ENCODE data around the gene HPCAL1. TPM values are rescaled to one million over a fixed set of nuclear protein-coding genes. Genes with fewer than 3 reads are reported as not detected.

The HPCAL1 gene
- total RNA-seq, 4 donors from 2014 or later, result 29.0 to 56.7 (median 34.5) TPM

DNA sequence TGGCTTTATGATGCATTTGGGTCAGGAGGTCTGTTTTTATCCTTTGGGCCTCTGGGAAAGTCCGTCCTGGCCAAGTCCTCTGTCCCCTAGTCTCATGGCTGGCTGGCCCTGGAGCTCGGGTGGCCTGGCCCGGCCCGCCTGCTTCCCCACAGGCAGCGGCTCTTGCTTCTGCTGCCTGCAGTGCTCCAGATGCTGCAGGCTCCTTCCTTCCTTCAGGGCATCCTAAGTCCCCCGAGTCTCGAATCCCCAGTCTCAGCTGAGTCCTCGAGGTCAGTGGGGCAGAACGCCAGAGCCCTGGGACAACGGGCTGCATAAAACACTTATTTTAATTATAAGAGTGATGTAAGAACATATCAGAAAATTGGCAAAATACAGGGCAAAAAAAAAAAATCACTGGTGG, 71.2 kb downstream of the HPCAL1 start:
- TF ChIP-seq POLR2A (IDR thresholded peaks at IDR 0.05), result no peak
- no peak for TF ChIP-seq EP300 (IDR thresholded peaks at IDR 0.05)
- TF ChIP-seq, protein P1, sequence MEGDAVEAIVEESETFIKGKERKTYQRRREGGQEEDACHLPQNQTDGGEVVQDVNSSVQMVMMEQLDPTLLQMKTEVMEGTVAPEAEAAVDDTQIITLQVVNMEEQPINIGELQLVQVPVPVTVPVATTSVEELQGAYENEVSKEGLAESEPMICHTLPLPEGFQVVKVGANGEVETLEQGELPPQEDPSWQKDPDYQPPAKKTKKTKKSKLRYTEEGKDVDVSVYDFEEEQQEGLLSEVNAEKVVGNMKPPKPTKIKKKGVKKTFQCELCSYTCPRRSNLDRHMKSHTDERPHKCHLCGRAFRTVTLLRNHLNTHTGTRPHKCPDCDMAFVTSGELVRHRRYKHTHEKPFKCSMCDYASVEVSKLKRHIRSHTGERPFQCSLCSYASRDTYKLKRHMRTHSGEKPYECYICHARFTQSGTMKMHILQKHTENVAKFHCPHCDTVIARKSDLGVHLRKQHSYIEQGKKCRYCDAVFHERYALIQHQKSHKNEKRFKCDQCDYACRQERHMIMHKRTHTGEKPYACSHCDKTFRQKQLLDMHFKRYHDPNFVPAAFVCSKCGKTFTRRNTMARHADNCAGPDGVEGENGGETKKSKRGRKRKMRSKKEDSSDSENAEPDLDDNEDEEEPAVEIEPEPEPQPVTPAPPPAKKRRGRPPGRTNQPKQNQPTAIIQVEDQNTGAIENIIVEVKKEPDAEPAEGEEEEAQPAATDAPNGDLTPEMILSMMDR (IDR thresholded peaks at IDR 0.05), result no peak
- Histone ChIP-seq H3K36me3 (no peaks in the 10 kb centered on the region), H3K9me3 (no peaks in the 10 kb centered on the region), H3K27me3 (no peaks in the 10 kb centered on the region), H3K4me3 (no peak overlapping the region), H3K4me1 (peaks cover 0 to 23% (median 14%) of the 10 kb centered on the region in 4 donors), H3K27ac (no peak overlapping the region)
- 73 to 83% methylated on average over 6 to 10 of the region's 10 CpGs for WGBS, 2 donors
- DNase-seq (ENCODE audit: low spot score in 2 of 2), result no peak

DNA sequence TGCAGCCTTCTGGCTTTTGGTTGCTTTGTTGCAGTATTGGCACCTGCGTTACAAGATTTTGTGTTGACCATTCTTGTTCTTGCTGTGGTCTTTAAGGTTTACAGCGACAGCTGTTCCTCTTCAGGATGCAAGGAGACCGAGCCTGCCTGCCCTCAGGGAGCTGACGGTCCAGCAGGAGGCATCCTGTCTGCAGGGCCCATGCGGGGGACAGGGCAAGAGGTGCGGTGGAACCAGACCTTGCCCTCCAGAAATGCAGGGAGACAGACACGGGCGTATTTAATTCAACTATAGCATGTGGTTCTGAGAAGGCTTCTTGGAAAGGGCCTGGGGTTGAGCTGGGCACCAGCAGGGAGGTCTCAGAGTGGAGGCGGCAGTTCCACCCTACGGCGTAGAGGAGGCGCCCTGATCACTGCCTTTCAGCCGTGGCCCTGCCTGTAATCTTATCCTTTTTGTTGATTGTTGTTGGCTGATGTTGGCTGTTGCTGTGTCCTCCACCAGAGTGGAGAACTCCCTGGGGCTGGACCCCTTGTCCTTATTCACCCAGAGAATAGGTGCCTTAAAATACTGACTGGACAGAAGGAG, 71.7 kb downstream of the HPCAL1 start:
- Histone ChIP-seq H3K27me3 (no peaks in the 10 kb centered on the region), H3K36me3 (no peaks in the 10 kb centered on the region), H3K9me3 (no peaks in the 10 kb centered on the region), H3K27ac (no peak overlapping the region), H3K4me1 (peaks cover 0 to 25% (median 15%) of the 10 kb centered on the region in 4 donors), H3K4me3 (no peak overlapping the region)
- 87 to 93% methylated on average over 13 of the region's 13 CpGs for WGBS, 2 donors
- TF ChIP-seq, protein P1 (IDR thresholded peaks at IDR 0.05), result no peak
- no peak for TF ChIP-seq POLR2A (IDR thresholded peaks at IDR 0.05)
- TF ChIP-seq EP300 (IDR thresholded peaks at IDR 0.05), result no peak
- DNase-seq (ENCODE audit: low spot score in 2 of 2), result no peak

DNA sequence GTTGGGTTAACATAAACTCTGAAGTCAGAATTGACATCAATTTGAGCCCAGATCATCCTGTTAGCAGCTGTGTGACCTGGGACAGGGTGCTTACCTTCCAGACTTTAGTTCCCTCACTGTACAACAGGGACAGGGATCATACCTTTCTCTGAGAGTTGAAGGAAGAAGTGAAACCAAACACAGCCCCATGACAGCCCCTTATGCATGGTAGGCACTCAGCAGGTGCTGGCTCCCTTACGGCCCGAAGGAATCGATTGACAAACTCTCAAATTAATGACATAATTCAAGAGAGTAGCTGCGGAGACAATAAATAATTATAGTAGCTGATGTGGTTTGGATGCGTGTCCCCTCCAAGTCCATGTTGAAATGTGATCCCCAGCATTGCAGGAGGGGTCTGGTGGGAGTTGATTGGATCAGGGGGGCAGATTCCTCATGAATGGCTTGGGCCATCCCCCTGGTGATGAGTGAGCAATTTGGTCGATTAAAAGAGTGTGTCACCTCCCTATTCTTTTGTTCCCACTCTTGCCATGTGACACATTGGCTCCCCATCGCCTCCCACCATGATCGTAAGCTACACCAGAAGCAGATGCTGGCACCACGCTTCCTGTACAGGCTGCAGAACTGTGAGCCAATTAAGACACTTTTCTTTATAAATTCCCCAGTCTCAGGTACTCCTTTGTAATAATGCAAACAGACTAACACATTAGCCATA, 73.0 kb downstream of the HPCAL1 start:
- Histone ChIP-seq H3K27ac (no peak overlapping the region), H3K4me3 (no peak overlapping the region), H3K9me3 (no peaks in the 10 kb centered on the region), H3K36me3 (no peaks in the 10 kb centered on the region), H3K4me1 (peaks cover 3 to 36% (median 25%) of the 10 kb centered on the region in 4 donors), H3K27me3 (no peaks in the 10 kb centered on the region)
- DNase-seq (ENCODE audit: low spot score in 2 of 2), result no peak
- TF ChIP-seq POLR2A (IDR thresholded peaks at IDR 0.05) (no peak), EP300 (IDR thresholded peaks at IDR 0.05) (no peak)
- TF ChIP-seq, protein P1 (IDR thresholded peaks at IDR 0.05), result no peak
- WGBS, 2 donors, result 71 to 72% methylated on average over 9 of the region's 9 CpGs

DNA sequence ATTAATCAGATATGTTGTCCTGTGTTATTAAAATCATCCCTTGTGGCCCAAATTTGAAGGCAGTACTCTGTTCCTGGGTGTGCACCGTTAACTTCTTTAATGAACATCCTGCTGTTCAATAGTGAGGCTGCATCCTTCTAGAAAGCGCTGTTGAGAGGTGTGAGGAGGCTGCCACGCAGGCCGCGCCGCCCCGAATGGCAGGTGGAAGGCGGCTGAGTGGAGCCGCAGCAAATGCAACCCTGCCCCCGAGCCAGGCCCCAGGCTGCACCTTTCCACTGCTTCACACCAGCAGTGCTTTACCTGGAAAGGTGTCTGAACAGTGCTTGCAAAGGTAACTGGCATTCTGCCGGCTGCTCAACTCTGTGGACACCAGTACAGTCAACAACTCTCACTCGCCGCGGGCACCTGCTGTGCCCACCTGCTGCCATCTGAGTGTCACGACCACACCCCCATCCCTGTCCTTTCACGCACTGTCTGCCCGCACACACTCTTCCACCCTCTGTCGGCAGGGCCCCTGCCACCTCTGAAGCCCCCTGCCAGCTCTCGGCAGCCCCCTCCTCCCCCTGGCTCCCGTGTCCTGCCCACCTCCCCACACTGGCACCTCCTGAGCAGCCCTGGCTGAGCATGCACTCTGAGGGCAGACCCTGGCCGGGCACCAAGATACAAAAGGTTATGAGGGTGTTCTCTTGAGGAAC, 74.5 kb downstream of the HPCAL1 start:
- Histone ChIP-seq H3K4me3 (no peak overlapping the region), H3K27me3 (no peaks in the 10 kb centered on the region), H3K9me3 (no peaks in the 10 kb centered on the region), H3K36me3 (no peaks in the 10 kb centered on the region), H3K4me1 (peaks cover 3 to 35% (median 22%) of the 10 kb centered on the region in 4 donors), H3K27ac (no peak overlapping the region)
- TF ChIP-seq EP300 (IDR thresholded peaks at IDR 0.05) (no peak), POLR2A (IDR thresholded peaks at IDR 0.05) (no peak)
- TF ChIP-seq, protein P1 (IDR thresholded peaks at IDR 0.05), result no peak
- no peak for DNase-seq (ENCODE audit: low spot score in 2 of 2)
- 85 to 94% methylated on average over 21 of the region's 21 CpGs for WGBS, 2 donors

DNA sequence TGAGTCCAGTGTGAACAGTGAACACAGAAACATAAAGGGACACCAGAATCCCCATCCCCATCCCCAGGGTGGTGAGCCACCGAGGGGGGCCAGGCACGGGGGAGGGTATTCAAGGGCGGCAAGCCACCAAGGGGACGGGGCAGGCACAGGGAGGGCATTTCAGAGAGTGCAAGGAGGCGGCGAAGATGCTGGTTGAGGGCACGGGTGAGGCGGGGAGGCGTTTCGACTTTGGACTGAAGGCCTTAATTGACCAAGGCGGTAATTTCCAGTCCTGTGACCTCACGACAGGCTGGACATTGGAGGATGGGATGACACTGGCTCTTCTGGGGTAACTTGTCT, 75.0 kb downstream of the HPCAL1 start:
- no peaks in the 10 kb centered on the region for H3K9me3 ChIP-seq
- TF ChIP-seq EP300 (IDR thresholded peaks at IDR 0.05) (no peak), POLR2A (IDR thresholded peaks at IDR 0.05) (no peak)
- TF ChIP-seq, protein P1 (IDR thresholded peaks at IDR 0.05), result no peak
- no peaks in the 10 kb centered on the region for H3K27me3 ChIP-seq
- DNase-seq (ENCODE audit: low spot score in 2 of 2), result no peak
- H3K36me3 ChIP-seq, result no peaks in the 10 kb centered on the region
- peaks cover 3 to 35% (median 22%) of the 10 kb centered on the region in 4 donors for H3K4me1 ChIP-seq
- H3K4me3 ChIP-seq, result no peak overlapping the region
- WGBS, 2 donors, result 82 to 87% methylated on average over 12 of the region's 12 CpGs
- H3K27ac ChIP-seq, result no peak overlapping the region

All from tibial nerve (tissue), 4 donors.